ENCODE results near the gene OR8J3.
"Not testable (repeated sequence)": the region's sequence is repeated elsewhere in the genome, so short reads cannot be mapped to it uniquely, and the experiment has no call there.

OR8J3 gene, protein sequence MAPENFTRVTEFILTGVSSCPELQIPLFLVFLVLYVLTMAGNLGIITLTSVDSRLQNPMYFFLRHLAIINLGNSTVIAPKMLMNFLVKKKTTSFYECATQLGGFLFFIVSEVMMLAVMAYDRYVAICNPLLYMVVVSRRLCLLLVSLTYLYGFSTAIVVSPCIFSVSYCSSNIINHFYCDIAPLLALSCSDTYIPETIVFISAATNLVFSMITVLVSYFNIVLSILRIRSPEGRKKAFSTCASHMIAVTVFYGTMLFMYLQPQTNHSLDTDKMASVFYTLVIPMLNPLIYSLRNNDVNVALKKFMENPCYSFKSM

DNA sequence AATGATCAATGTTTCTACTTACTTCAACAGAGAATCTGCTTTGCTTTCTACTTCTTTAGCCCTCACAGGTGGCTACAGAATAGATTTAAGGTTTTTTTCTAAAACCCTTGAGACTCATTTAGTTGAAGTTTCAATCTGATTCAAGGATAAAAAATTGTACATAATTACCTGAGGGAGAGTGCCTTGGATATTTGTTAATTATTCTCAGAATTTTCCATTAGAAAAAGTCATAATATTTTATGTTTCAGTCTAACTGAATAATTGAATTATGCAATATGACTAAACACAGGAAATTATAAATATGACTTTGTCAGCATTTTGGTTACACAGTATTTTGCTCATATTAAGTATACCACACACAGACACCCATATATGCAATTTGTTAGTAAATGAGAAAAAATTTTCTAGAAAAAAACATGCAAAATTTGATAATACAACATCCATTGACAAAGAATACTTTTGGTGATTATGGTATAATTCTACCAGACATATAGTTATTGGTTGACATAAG, at the start of gene OR8J3:
Gene OR8J3 (minus strand): TSS at position 51 of the 511 bp plus-strand sequence. CDS start 2,483 bp downstream, outside the sequence.
- DNase-seq: no peak

DNA sequence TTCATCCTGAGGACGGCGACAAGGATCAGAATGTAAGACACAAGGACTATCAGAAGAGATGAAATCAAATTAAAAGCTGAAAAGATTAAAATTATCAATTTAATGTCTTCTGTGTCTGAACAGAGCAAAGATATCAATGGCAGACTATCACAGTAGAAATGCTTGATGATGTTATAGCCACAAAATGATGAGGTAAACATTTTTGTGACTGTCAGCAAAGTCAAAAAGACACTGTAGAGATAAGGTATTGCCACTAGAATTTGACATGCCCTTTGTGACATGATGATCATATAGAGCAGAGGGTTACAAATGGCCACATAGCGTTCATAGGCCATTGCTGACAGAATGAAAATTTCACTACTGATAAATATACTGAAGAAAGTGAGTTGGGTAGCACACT, 48.6 kb upstream of the OR8J3 start:
- DNase-seq: no peak

DNA sequence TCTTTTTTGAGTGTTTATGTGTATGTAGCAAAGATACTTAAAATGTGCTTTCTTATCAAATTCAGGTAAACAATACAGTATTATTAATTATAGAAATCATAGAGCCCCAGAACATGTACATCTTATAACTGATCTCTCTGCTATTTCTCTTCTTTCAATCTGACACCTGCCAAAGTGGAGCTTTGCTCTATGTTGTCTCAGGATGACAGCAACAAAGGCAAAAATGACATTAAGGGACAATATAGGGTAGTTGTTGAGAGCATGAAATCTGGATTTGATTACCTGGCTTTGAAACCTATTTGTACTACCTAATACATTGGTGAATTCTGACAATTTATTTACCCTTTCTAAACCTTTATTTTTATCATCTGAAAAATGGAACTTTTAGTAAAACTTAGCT, 43.5 kb upstream of the OR8J3 start:
- DNase-seq: no peak

GRCh38 chr11:56176318-56176717, 36.3 kb upstream of the OR8J3 start, which contains the start of gene OR5J2:
Gene OR5J2, plus strand, starts transcription at chr11:56176618. Its CDS starts 0 bp downstream, at chr11:56176618.
- DNase-seq: no peak

DNA sequence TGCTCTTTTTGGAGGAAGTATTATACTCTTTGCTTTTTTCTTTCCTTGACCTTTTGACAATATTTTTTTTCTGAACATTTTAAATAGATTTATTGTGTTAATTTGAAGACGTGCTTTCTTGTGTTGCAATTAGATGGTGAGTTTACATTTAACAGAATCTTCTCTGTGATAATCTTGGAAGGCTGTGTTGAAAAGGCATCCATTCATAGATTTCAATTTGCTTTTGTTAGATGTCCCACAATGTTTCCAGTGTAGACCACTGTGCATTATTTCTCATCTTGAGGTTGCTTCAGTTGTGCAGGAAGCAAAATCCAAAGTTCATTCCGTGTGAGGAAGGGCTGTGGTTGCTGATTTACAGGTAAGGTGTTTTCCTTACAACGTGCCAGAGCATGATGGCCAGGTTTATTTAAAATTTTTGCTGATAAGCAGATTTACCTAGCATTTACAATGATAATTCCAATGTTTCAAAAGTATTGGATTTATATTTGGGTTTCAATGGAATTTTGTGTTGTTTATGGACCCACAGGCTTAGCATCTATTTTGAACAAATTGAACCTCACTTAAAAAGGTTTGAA, 32.3 kb upstream of the OR8J3 start:
- no peak for DNase-seq

DNA sequence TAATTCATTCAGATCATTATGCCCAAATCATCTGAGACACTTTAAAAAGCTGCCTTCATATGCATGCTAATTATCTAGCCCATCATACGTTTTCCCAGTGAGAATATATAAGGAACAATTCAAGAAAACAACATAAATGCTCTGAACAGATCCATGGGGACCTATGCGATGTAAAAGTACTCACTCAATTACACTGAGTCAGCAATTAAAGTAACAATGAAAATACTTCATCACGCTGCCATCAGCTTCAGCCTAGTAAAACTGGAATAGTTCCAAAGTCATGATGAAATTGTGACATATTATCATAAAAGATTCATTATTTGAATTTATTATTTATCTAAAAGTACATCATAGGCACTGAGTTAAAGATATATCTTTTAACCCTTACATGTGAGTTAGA, 23.8 kb upstream of the OR8J3 start:
- DNase-seq: no peak

DNA sequence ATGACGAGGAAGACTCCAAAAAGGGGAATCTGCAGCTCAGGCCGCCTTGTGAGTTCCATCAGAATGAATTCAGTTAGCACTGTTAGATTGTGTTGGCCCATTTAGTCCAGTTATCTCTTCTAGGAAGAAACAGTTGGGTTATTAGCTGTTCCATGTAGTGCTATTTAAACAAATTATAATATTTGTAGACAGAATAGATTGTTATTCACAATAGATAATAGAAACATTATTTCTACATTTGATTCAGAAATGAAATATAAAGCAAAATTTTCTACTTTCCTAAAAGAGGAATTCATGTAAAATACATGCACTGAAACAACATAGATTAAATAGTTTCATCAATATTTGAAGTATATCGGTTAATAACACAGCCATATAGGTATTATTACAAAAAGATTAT, 20.2 kb upstream of the OR8J3 start, which contains the start of gene OR8K5:
Gene OR8K5 (minus strand): TSS at position 101 of the 400 bp plus-strand sequence. CDS start 0 bp downstream, at position 101.
- DNase-seq: no peak

GRCh38 chr11:56152333-56152732, 12.3 kb upstream of the OR8J3 start:
- no peak for DNase-seq

DNA sequence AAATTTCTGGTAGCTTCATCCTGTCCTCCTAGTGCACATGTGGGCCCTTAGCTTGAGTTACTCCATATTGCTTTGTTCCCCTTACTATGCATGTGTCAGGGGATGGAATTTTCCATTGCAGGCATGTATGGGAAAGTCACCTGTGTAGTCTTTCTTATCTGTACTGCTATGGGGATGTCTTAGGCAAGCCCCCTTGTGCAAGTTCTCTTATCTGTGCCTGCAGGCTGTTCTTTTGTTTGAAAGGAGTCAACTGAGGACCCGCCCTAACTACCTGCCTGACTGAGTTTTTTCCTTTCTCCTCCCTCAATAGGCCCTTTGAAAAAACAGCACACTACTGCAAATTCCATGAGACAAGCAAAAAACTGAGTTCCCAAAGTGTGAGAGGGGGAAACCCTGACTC, 11.4 kb upstream of the OR8J3 start:
- DNase-seq: no peak

GRCh38 chr11:56143681-56144080, 3.7 kb upstream of the OR8J3 start:
- not testable (repeated sequence) for DNase-seq

- DNase-seq: no peak
These were observed 17.9 kb downstream of the OR8J3 start, which contains the start of gene OR8H3 for GRCh38 chr11:56122073-56122472. Gene OR8H3, plus strand, starts transcription at chr11:56122373. Its CDS starts 0 bp downstream, at chr11:56122373.

DNA sequence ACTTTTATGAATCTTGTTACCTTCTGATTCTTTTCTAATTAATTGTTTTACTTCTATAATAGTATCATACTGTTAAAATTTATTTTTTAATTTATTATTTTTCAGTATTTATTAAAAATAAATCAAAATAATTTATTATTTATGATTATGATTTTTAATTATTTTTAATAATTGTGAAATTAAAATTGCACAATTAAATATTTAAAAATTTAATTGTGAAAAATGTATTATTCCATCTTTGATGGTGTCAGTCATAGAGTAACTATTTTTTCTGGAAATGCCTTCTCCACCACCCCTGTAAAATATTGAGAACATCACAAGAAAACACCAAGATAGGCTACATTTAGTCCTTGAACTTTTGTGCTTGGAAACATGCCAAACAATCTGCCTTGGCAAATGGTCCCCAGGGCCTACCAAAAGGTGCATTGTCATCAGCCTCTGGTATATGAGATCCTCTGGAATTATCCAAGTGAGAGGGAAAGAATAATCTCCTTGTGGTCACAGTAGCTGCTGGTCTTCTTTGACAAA, 36.7 kb downstream of the OR8J3 start, which contains the start of gene OR8H2:
Gene OR8H2 (plus strand): TSS at position 478 of the 528 bp plus-strand sequence. CDS start 1,356 bp downstream, outside the sequence.
- no peak for DNase-seq

DNA sequence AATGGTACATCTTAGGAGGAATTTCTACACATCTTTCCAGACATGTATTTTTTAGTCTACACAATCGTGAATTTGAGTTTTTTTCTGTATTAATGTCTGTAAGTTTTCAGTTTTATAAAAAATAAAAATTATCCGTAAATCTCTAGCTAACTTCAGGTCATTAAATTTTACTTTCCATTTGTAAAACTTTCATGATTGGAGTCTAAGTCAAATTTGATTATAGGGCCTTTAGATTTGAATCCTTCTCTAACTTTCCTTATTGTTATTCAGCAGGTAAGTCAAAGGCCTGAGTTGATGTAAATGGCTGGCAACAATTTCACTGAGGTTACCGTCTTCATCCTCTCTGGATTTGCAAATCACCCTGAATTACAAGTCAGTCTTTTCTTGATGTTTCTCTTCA, 47.0 kb downstream of the OR8J3 start, which contains the start of gene OR8I2:
Gene OR8I2 (plus strand): TSS at position 301 of the 400 bp plus-strand sequence. CDS start 0 bp downstream, at position 301.
- no peak for DNase-seq

- no peak for DNase-seq
These were observed 50.3 kb downstream of the OR8J3 start for GRCh38 chr11:56089697-56090096.

All from activated CD4-positive, CD25-positive, alpha-beta regulatory T cell (primary cell).